Measurements from ENCODE around the gene PLD1. TPM values are rescaled to one million over a fixed set of nuclear protein-coding genes. Genes with fewer than 3 reads are reported as not detected.

PLD1 gene
- total RNA-seq, 6 donors from 2014 or later: 11.2 to 47.1 (median 15.6) TPM

- ATAC-seq (ENCODE audit: low FRiP score in 2 of 2): no peak
- H3K4me3 ChIP-seq: no peak overlapping the region
- H3K36me3 ChIP-seq: no peaks in the 10 kb centered on the region
- peaks cover 6 to 9% (median 8%) of the 10 kb centered on the region in 4 donors for H3K4me1 ChIP-seq
- DNase-seq: no peak
- no peaks in the 10 kb centered on the region for H3K9me3 ChIP-seq
- H3K27ac ChIP-seq: no peak overlapping the region
- TF ChIP-seq POLR2AphosphoS5 (IDR thresholded peaks at IDR 0.05) (no peak), EP300 (IDR thresholded peaks at IDR 0.05) (no peak), POLR2A (IDR thresholded peaks at IDR 0.05) (no peak), CTCF (IDR thresholded peaks at IDR 0.05) (no peak)
- no peaks in the 10 kb centered on the region for H3K27me3 ChIP-seq
- 73% methylated on average over 5 of the region's 5 CpGs for WGBS, 2 donors
Observed at GRCh38 chr3:171784937-171785336, 25.3 kb downstream of the PLD1 start.

- H3K27ac ChIP-seq: no peak overlapping the region
- H3K27me3 ChIP-seq: no peaks in the 10 kb centered on the region
- no peak for DNase-seq
- no peak for TF ChIP-seq CTCF (IDR thresholded peaks at IDR 0.05)
- no peak for TF ChIP-seq POLR2A (IDR thresholded peaks at IDR 0.05)
- no peak for TF ChIP-seq POLR2AphosphoS5 (IDR thresholded peaks at IDR 0.05)
- no peak for TF ChIP-seq EP300 (IDR thresholded peaks at IDR 0.05)
- H3K4me1 ChIP-seq: peaks cover 3 to 9% (median 5%) of the 10 kb centered on the region in 4 donors
- H3K4me3 ChIP-seq: no peak overlapping the region
- no peaks in the 10 kb centered on the region for H3K9me3 ChIP-seq
- WGBS, 2 donors: 55 to 78% methylated on average over 2 of the region's 2 CpGs
- ATAC-seq (ENCODE audit: low FRiP score in 2 of 2): no peak
- H3K36me3 ChIP-seq: no peaks in the 10 kb centered on the region
Observed at GRCh38 chr3:171784387-171784786, 25.9 kb downstream of the PLD1 start.

DNA sequence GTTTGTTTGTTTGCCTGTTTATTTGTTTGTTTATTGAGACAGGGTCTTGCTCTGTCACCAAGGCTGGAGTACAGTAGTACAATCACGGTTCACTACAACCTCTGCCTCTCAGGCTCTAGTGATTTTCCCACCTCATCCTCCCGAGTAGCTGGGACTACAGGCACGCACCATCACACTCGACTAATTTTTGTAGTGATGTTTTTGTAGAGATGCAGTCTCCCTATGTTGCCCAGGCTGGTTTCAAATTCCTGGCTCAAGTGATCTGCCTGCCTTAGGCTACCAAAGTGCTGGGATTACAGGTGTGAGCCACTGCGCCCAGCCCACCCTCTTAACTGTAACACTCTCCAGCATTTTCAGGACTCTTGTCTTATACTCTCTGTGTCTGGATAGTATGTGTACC is 26.7 kb downstream of the PLD1 start:
- no peak for ATAC-seq (ENCODE audit: low FRiP score in 2 of 2)
- no peaks in the 10 kb centered on the region for H3K9me3 ChIP-seq

DNA sequence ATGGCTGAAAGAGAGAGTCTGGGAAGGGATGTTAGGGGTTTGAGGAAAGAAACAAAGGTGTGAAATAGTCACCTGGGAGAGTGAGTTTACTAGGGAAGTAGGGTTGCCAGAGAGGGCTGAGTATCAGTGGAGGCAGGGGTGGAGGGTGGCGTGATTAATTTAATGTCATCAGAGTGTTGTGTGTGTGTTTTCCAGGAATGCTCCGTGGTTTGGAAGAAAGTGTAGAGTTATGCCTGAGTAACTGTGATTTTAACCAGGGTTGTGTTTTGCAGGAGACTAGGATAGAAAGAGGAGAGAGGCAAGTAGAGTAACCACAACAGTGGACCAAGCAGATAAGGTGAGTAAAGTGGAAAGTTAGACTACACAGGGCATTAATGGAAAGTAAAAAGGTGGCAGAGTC is 27.2 kb downstream of the PLD1 start:
- H3K4me1 ChIP-seq: peaks cover 0 to 9% (median 0%) of the 10 kb centered on the region in 4 donors
- H3K9me3 ChIP-seq: no peaks in the 10 kb centered on the region
- no peaks in the 10 kb centered on the region for H3K36me3 ChIP-seq
- 79 to 87% methylated on average over 2 of the region's 2 CpGs for WGBS, 2 donors
- TF ChIP-seq CTCF (IDR thresholded peaks at IDR 0.05): no peak
- no peak for TF ChIP-seq POLR2A (IDR thresholded peaks at IDR 0.05)
- TF ChIP-seq POLR2AphosphoS5 (IDR thresholded peaks at IDR 0.05): no peak
- H3K4me3 ChIP-seq: no peak overlapping the region
- no peak for DNase-seq
- H3K27ac ChIP-seq: no peak overlapping the region
- H3K27me3 ChIP-seq: no peaks in the 10 kb centered on the region
- no peak for ATAC-seq (ENCODE audit: low FRiP score in 2 of 2)

More for the DNA sequence above, 26.7 kb downstream of the PLD1 start:
- DNase-seq: no peak
- no peaks in the 10 kb centered on the region for H3K36me3 ChIP-seq
- peaks cover 0 to 9% (median under 1%) of the 10 kb centered on the region in 4 donors for H3K4me1 ChIP-seq
- no peak for TF ChIP-seq EP300 (IDR thresholded peaks at IDR 0.05)
- TF ChIP-seq CTCF (IDR thresholded peaks at IDR 0.05): no peak
- no peak for TF ChIP-seq POLR2AphosphoS5 (IDR thresholded peaks at IDR 0.05)
- no peak for TF ChIP-seq POLR2A (IDR thresholded peaks at IDR 0.05)
- WGBS, 2 donors: 78 to 85% methylated on average over 5 of the region's 5 CpGs
- no peaks in the 10 kb centered on the region for H3K27me3 ChIP-seq
- H3K27ac ChIP-seq: no peak overlapping the region
- no peak overlapping the region for H3K4me3 ChIP-seq

DNA sequence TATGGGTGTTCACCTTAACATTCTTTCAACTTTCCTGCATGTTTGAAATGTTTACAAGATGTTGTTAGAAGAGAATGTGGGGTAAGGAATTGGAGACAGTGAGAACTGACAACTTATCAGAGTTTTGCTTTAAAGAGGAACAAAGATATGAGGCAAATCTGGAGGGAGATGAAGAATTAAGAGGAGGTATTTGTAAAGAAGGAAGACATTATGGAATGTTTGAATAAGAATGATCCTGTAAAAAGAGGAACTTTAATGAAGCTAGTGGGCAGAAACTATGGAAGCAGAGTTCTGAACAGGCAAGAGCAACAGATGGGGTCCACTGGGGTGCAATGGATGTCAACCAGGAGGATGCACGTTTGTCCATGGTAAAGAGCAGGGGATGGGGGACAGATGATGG is 27.7 kb downstream of the PLD1 start:
- no peaks in the 10 kb centered on the region for H3K27me3 ChIP-seq
- 50 to 60% methylated on average over 1 of the region's 1 CpG for WGBS, 2 donors

More for the DNA sequence above, 27.7 kb downstream of the PLD1 start:
- DNase-seq: no peak
- no peak for ATAC-seq (ENCODE audit: low FRiP score in 2 of 2)
- Histone ChIP-seq H3K4me1 (peaks cover 0 to 9% (median 0%) of the 10 kb centered on the region in 4 donors), H3K36me3 (no peaks in the 10 kb centered on the region), H3K9me3 (no peaks in the 10 kb centered on the region), H3K4me3 (no peak overlapping the region), H3K27ac (no peak overlapping the region)
- TF ChIP-seq CTCF (IDR thresholded peaks at IDR 0.05) (no peak), EP300 (IDR thresholded peaks at IDR 0.05) (no peak)
